ENCODE data around the gene OR1M1.
A peak's percentile ranks its signal among the peaks of the same experiment; 100 is the strongest.
"Not testable (repeated sequence)": the region's sequence is repeated elsewhere in the genome, so short reads cannot be mapped to it uniquely, and the experiment has no call there.

The OR1M1 gene

GRCh38 chr19:9086761-9087160 is at the start of gene OR1M1:
OR1M1 (plus strand) TSS chr19:9087061; CDS start chr19:9093245, 6,184 bp downstream.
- DNase-seq (ENCODE audit: low read depth, low spot score), result no peak

GRCh38 chr19:9037400-9038062 is 49.3 kb upstream of the OR1M1 start:
- no peak for DNase-seq (ENCODE audit: low read depth, low spot score)

GRCh38 chr19:9039728-9040127 is 47.1 kb upstream of the OR1M1 start:
- DNase-seq (ENCODE audit: low read depth, low spot score), result no peak

GRCh38 chr19:9040131-9040530 is 46.7 kb upstream of the OR1M1 start:
- DNase-seq (ENCODE audit: low read depth, low spot score), result no peak

GRCh38 chr19:9041023-9041422 is 45.8 kb upstream of the OR1M1 start:
- no peak for DNase-seq (ENCODE audit: low read depth, low spot score)

- DNase-seq (ENCODE audit: low read depth, low spot score), result peak; percentile 63
Measured at GRCh38 chr19:9043524-9043923, 43.3 kb upstream of the OR1M1 start.

GRCh38 chr19:9044449-9044848 is 42.4 kb upstream of the OR1M1 start:
- DNase-seq (ENCODE audit: low read depth, low spot score), result no peak

- no peak for DNase-seq (ENCODE audit: low read depth, low spot score)
Measured at GRCh38 chr19:9046694-9047093, 40.2 kb upstream of the OR1M1 start.

- no peak for DNase-seq (ENCODE audit: low read depth, low spot score)
Measured at GRCh38 chr19:9052894-9053293, 34.0 kb upstream of the OR1M1 start.

GRCh38 chr19:9053674-9054073 is 33.2 kb upstream of the OR1M1 start:
- not testable (repeated sequence) for DNase-seq (ENCODE audit: low read depth, low spot score)

GRCh38 chr19:9054207-9054606 is 32.7 kb upstream of the OR1M1 start:
- DNase-seq (ENCODE audit: low read depth, low spot score), result no peak

- DNase-seq (ENCODE audit: low read depth, low spot score), result peak; percentile 29
Measured at GRCh38 chr19:9054765-9055164, 32.1 kb upstream of the OR1M1 start.

GRCh38 chr19:9056131-9056530 is 30.7 kb upstream of the OR1M1 start:
- not testable (repeated sequence) for DNase-seq (ENCODE audit: low read depth, low spot score)

GRCh38 chr19:9057505-9058258 is 29.2 kb upstream of the OR1M1 start:
- DNase-seq (ENCODE audit: low read depth, low spot score), result no peak

- DNase-seq (ENCODE audit: low read depth, low spot score), result peak; percentile 55
Measured at GRCh38 chr19:9058905-9059667, 27.8 kb upstream of the OR1M1 start.

GRCh38 chr19:9060564-9061340 is 26.1 kb upstream of the OR1M1 start:
- no peak for DNase-seq (ENCODE audit: low read depth, low spot score)

GRCh38 chr19:9061879-9062278 is 25.0 kb upstream of the OR1M1 start:
- peak; percentile 37 for DNase-seq (ENCODE audit: low read depth, low spot score)

- DNase-seq (ENCODE audit: low read depth, low spot score), result no peak
Measured at GRCh38 chr19:9065457-9066014, 21.3 kb upstream of the OR1M1 start.

- DNase-seq (ENCODE audit: low read depth, low spot score), result peak; percentile 79
Measured at GRCh38 chr19:9070066-9070465, 16.8 kb upstream of the OR1M1 start.

- DNase-seq (ENCODE audit: low read depth, low spot score), result not testable (repeated sequence)
Measured at GRCh38 chr19:9071720-9072119, 15.1 kb upstream of the OR1M1 start.

- no peak for DNase-seq (ENCODE audit: low read depth, low spot score)
Measured at GRCh38 chr19:9073806-9074205, 13.1 kb upstream of the OR1M1 start.
